ENCODE measurements around the gene COL10A1.

COL10A1 gene

GRCh38 chr6:116145803-116146675 is 20.1 kb upstream of the COL10A1 start:
- Mint-ChIP-seq H3K4me3 (no peak overlapping the region), H3K36me3 (no peaks in the 10 kb centered on the region), H3K27me3 (no peaks in the 10 kb centered on the region), H3K9me3 (no peaks in the 10 kb centered on the region), H3K4me1 (no peaks in the 10 kb centered on the region), H3K27ac (no peak overlapping the region)
- DNase-seq: no peak
- CTCF ChIA-PET: no interaction called here

- no peaks in the 10 kb centered on the region for H3K9me3 Mint-ChIP-seq
- no peaks in the 10 kb centered on the region for H3K36me3 Mint-ChIP-seq
- H3K27me3 Mint-ChIP-seq: no peaks in the 10 kb centered on the region
- no peak overlapping the region for H3K27ac Mint-ChIP-seq
- no peak for DNase-seq
- H3K4me3 Mint-ChIP-seq: no peak overlapping the region
- CTCF ChIA-PET: no interaction called here
- H3K4me1 Mint-ChIP-seq: no peaks in the 10 kb centered on the region
Measured at GRCh38 chr6:116144605-116145004, 18.7 kb upstream of the COL10A1 start.

GRCh38 chr6:116139917-116140316 is 14.0 kb upstream of the COL10A1 start:
- DNase-seq: no peak
- CTCF ChIA-PET: no interaction called here
- Mint-ChIP-seq H3K27me3 (no peaks in the 10 kb centered on the region), H3K4me3 (no peak overlapping the region), H3K9me3 (no peaks in the 10 kb centered on the region), H3K27ac (no peak overlapping the region), H3K36me3 (peaks cover 6% of the 10 kb centered on the region), H3K4me1 (peaks cover 10% of the 10 kb centered on the region)

GRCh38 chr6:116136933-116137340 is 11.0 kb upstream of the COL10A1 start:
- DNase-seq: peak; percentile 29
- CTCF ChIA-PET: no interaction called here
- no peaks in the 10 kb centered on the region for H3K27me3 Mint-ChIP-seq
- H3K36me3 Mint-ChIP-seq: peaks cover 11% of the 10 kb centered on the region
- H3K4me1 Mint-ChIP-seq: peaks cover 10% of the 10 kb centered on the region
- peak overlapping the region; percentile 37 for H3K27ac Mint-ChIP-seq
- H3K9me3 Mint-ChIP-seq: no peaks in the 10 kb centered on the region
- H3K4me3 Mint-ChIP-seq: no peak overlapping the region

- Mint-ChIP-seq H3K9me3 (no peaks in the 10 kb centered on the region), H3K27me3 (no peaks in the 10 kb centered on the region), H3K36me3 (peaks cover 11% of the 10 kb centered on the region), H3K4me3 (no peak overlapping the region), H3K27ac (no peak overlapping the region), H3K4me1 (peaks cover 10% of the 10 kb centered on the region)
- no peak for DNase-seq
- CTCF ChIA-PET: no interaction called here
Measured at GRCh38 chr6:116136373-116136772, 10.4 kb upstream of the COL10A1 start.

GRCh38 chr6:116133453-116133852 is 7.5 kb upstream of the COL10A1 start:
- H3K36me3 Mint-ChIP-seq: peaks cover 11% of the 10 kb centered on the region
- CTCF ChIA-PET: no interaction called here
- no peak overlapping the region for H3K4me3 Mint-ChIP-seq
- H3K4me1 Mint-ChIP-seq: peaks cover 12% of the 10 kb centered on the region
- no peak overlapping the region for H3K27ac Mint-ChIP-seq
- no peaks in the 10 kb centered on the region for H3K9me3 Mint-ChIP-seq
- DNase-seq: no peak
- no peaks in the 10 kb centered on the region for H3K27me3 Mint-ChIP-seq

GRCh38 chr6:116127771-116128493 is 2.0 kb upstream of the COL10A1 start:
- CTCF ChIA-PET: interaction anchor here (1.4 kb wide), 1 partner anchor 16 kb away, joined by 3 read pairs; no protein-coding TSS in a partner anchor
- peaks cover 7% of the 10 kb centered on the region for H3K4me1 Mint-ChIP-seq
- H3K36me3 Mint-ChIP-seq: peaks cover 2% of the 10 kb centered on the region
- DNase-seq: no peak
- H3K4me3 Mint-ChIP-seq: no peak overlapping the region
- no peaks in the 10 kb centered on the region for H3K9me3 Mint-ChIP-seq
- H3K27me3 Mint-ChIP-seq: no peaks in the 10 kb centered on the region
- no peak overlapping the region for H3K27ac Mint-ChIP-seq

- H3K36me3 Mint-ChIP-seq: peaks cover 15% of the 10 kb centered on the region
Measured at GRCh38 chr6:116120430-116120829, 5.5 kb downstream of the COL10A1 start.

GRCh38 chr6:116118608-116119007 is 7.3 kb downstream of the COL10A1 start:
- CTCF ChIA-PET: no interaction called here
- Mint-ChIP-seq H3K9me3 (no peaks in the 10 kb centered on the region), H3K36me3 (peaks cover 25% of the 10 kb centered on the region), H3K4me3 (no peak overlapping the region), H3K27me3 (no peaks in the 10 kb centered on the region), H3K27ac (no peak overlapping the region), H3K4me1 (no peaks in the 10 kb centered on the region)
- no peak for DNase-seq

More at GRCh38 chr6:116120430-116120829, 5.5 kb downstream of the COL10A1 start:
- Mint-ChIP-seq H3K27ac (no peak overlapping the region), H3K4me1 (no peaks in the 10 kb centered on the region), H3K4me3 (no peak overlapping the region), H3K9me3 (no peaks in the 10 kb centered on the region), H3K27me3 (no peaks in the 10 kb centered on the region)
- CTCF ChIA-PET: interaction anchor here (0.9 to 1.3 kb wide), 3 partner anchors 8 to 23 kb away, joined by 3 to 4 read pairs (median 4); no protein-coding TSS in a partner anchor
- no peak for DNase-seq

GRCh38 chr6:116115781-116116180 is 10.2 kb downstream of the COL10A1 start:
- no peak for DNase-seq
- Mint-ChIP-seq H3K36me3 (peaks cover 36% of the 10 kb centered on the region), H3K27me3 (no peaks in the 10 kb centered on the region), H3K4me3 (no peak overlapping the region), H3K4me1 (no peaks in the 10 kb centered on the region), H3K27ac (peak overlapping the region; percentile 37), H3K9me3 (no peaks in the 10 kb centered on the region)
- CTCF ChIA-PET: interaction anchor here (0.6 kb wide), 1 partner anchor 19 kb away, joined by 3 read pairs; no protein-coding TSS in a partner anchor

- no peaks in the 10 kb centered on the region for H3K4me1 Mint-ChIP-seq
- H3K27me3 Mint-ChIP-seq: no peaks in the 10 kb centered on the region
- no peak overlapping the region for H3K27ac Mint-ChIP-seq
- DNase-seq: no peak
- H3K4me3 Mint-ChIP-seq: no peak overlapping the region
- H3K9me3 Mint-ChIP-seq: no peaks in the 10 kb centered on the region
- CTCF ChIA-PET: interaction anchor here (1.1 kb wide), 1 partner anchor 8 kb away, joined by 3 read pairs; no protein-coding TSS in a partner anchor
- peaks cover 44% of the 10 kb centered on the region for H3K36me3 Mint-ChIP-seq
Measured at GRCh38 chr6:116113386-116113785, 12.5 kb downstream of the COL10A1 start.

- CTCF ChIA-PET: interaction anchor here (0.8 to 2.3 kb wide), 12 partner anchors 8 to 451 kb away, joined by 3 to 29 read pairs (median 3); partner anchors contain the start of genes COL10A1 and NT5DC1
- no peaks in the 10 kb centered on the region for H3K9me3 Mint-ChIP-seq
- no peak overlapping the region for H3K27ac Mint-ChIP-seq
- peak; percentile 56 for DNase-seq
- peaks cover 43% of the 10 kb centered on the region for H3K36me3 Mint-ChIP-seq
- H3K27me3 Mint-ChIP-seq: no peaks in the 10 kb centered on the region
- no peak overlapping the region for H3K4me3 Mint-ChIP-seq
- no peaks in the 10 kb centered on the region for H3K4me1 Mint-ChIP-seq
Measured at GRCh38 chr6:116111552-116112528, 14.1 kb downstream of the COL10A1 start.

GRCh38 chr6:116108836-116109235 is 17.1 kb downstream of the COL10A1 start:
- peaks cover 15% of the 10 kb centered on the region for H3K4me1 Mint-ChIP-seq
- no peaks in the 10 kb centered on the region for H3K9me3 Mint-ChIP-seq
- H3K4me3 Mint-ChIP-seq: no peak overlapping the region
- no peak overlapping the region for H3K27ac Mint-ChIP-seq
- no peak for DNase-seq
- no peaks in the 10 kb centered on the region for H3K27me3 Mint-ChIP-seq
- CTCF ChIA-PET: no interaction called here
- peaks cover 29% of the 10 kb centered on the region for H3K36me3 Mint-ChIP-seq
